Cardiac septum (tissue), 1 donor: Measurements from ENCODE around the gene CPB2. TPM values are rescaled to one million over a fixed set of nuclear protein-coding genes. Genes with fewer than 3 reads are reported as not detected.

Experiments
- DNase-seq: peaks from one replicate; pipeline ENCODE4 v3.0.0-alpha.2; 2020; ENCODE audit warnings: low spot score
- intact Hi-C: fragments of 100-400 bp; cut with DNase I; formaldehyde crosslinking; loops from one replicate; pipeline ENCODE4 v1.14.0; 2022
- total RNA-seq: library from RNA; stranded (reverse); fragmentation: NEBNext Ultra II Directional; extraction: Animal tissue kit (Norgen Biotek cat#: 25700); gene quantifications from one replicate; pipeline ENCODE4 v1.2.1, GENCODE V29; 2021
- donor health status: DM: no; HTN: no; CAD: no.

CPB2 gene
- total RNA-seq, 1 donor from 2014 or later, result not detected

GRCh38 chr13:46129124-46129523 is 24.3 kb upstream of the CPB2 start:
- intact Hi-C loops, result loop anchor here (5.0 kb wide), 1 partner anchor 507 kb away; no protein-coding TSS in a partner anchor
- no peak for DNase-seq

- intact Hi-C loops, result loop anchor here (5.0 kb wide), 1 partner anchor 505 kb away; no protein-coding TSS in a partner anchor
- DNase-seq, result no peak
Observed at GRCh38 chr13:46127358-46128023, 22.7 kb upstream of the CPB2 start.

- intact Hi-C loops, result loop anchor here (5.0 kb wide), 1 partner anchor 504 kb away; no protein-coding TSS in a partner anchor
- DNase-seq, result no peak
Observed at GRCh38 chr13:46126552-46127357, 21.9 kb upstream of the CPB2 start.

GRCh38 chr13:46126056-46126455 is 21.2 kb upstream of the CPB2 start:
- no peak for DNase-seq
- intact Hi-C loops, result loop anchor here (5.0 kb wide), 1 partner anchor 504 kb away; no protein-coding TSS in a partner anchor

- no peak for DNase-seq
- intact Hi-C loops, result loop anchor here (5.0 kb wide), 2 partner anchors 318 to 503 kb away; no protein-coding TSS in a partner anchor
Observed at GRCh38 chr13:46124967-46125933, 20.4 kb upstream of the CPB2 start.

GRCh38 chr13:46124531-46124966 is 19.7 kb upstream of the CPB2 start:
- DNase-seq, result no peak
- intact Hi-C loops, result loop anchor here (5.0 kb wide), 1 partner anchor 317 kb away; no protein-coding TSS in a partner anchor

GRCh38 chr13:46122304-46122703 is 17.5 kb upstream of the CPB2 start:
- no peak for DNase-seq
- intact Hi-C loops, result loop anchor here (5.0 kb wide), 1 partner anchor 315 kb away; no protein-coding TSS in a partner anchor

GRCh38 chr13:46121597-46122163 is 16.8 kb upstream of the CPB2 start:
- no peak for DNase-seq
- intact Hi-C loops, result loop anchor here (5.0 kb wide), 1 partner anchor 314 kb away; no protein-coding TSS in a partner anchor

GRCh38 chr13:46121033-46121432 is 16.2 kb upstream of the CPB2 start:
- DNase-seq, result no peak
- intact Hi-C loops, result loop anchor here (5.0 kb wide), 1 partner anchor 314 kb away; no protein-coding TSS in a partner anchor

- no peak for DNase-seq
- intact Hi-C loops, result loop anchor here (5.0 kb wide), 1 partner anchor 313 kb away; no protein-coding TSS in a partner anchor
Observed at GRCh38 chr13:46119883-46120614, 15.2 kb upstream of the CPB2 start.

GRCh38 chr13:46116653-46117502 is 12.0 kb upstream of the CPB2 start:
- intact Hi-C loops, result no loop called here

GRCh38 chr13:46114613-46115012 is 9.8 kb upstream of the CPB2 start:
- intact Hi-C loops, result no loop called here
- no peak for DNase-seq

More at GRCh38 chr13:46116653-46117502, 12.0 kb upstream of the CPB2 start:
- no peak for DNase-seq

GRCh38 chr13:46113596-46113995 is 8.8 kb upstream of the CPB2 start:
- DNase-seq, result no peak
- intact Hi-C loops, result no loop called here

- intact Hi-C loops, result no loop called here
- DNase-seq, result no peak
Observed at GRCh38 chr13:46111151-46111550, 6.3 kb upstream of the CPB2 start.

- intact Hi-C loops, result no loop called here
- no peak for DNase-seq
Observed at GRCh38 chr13:46109451-46109850, 4.6 kb upstream of the CPB2 start.

- intact Hi-C loops, result no loop called here
- no peak for DNase-seq
Observed at GRCh38 chr13:46106839-46107371, 2.1 kb upstream of the CPB2 start.

- intact Hi-C loops, result no loop called here
- no peak for DNase-seq
Observed at GRCh38 chr13:46103037-46103436, 1.8 kb downstream of the CPB2 start.
